HepG2 (cell line): Measurements from ENCODE around the gene LUC7L. TPM values are rescaled to one million over a fixed set of nuclear protein-coding genes. Genes with fewer than 3 reads are reported as not detected.

Source experiments
- ATAC-seq: fragments of 200-7000 bp; cut with Tn5 transposase; 3 replicates; pipeline ENCODE4 v1.9.1; 2020; ENCODE audit warnings: mild to moderate bottlenecking, moderate library complexity
- BruUV-seq: library from RNA; stranded (reverse); fragments of 400-500 nt; replicated peaks from 2 replicates; lab custom pipeline; 2021; lab: Mats Ljungman, UMichigan
- CTCF ChIA-PET: fragments of 300-600 bp; formaldehyde crosslinking; extraction: SDS; loops from one replicate; lab custom pipeline; 2021; ENCODE audit warnings: low total read pairs, inconsistent platforms, low intra/inter-chr PET ratio; lab: Yijun Ruan, JAX
- POLR2A ChIA-PET: fragments of 350-600 bp; sonication (Branson Sonifier 250); formaldehyde crosslinking; loops from one replicate; lab custom pipeline; 2020; ENCODE audit warnings: antibody characterized with exemption, inconsistent platforms; lab: Yijun Ruan, JAX
- DNase-seq: peaks from one replicate; pipeline ENCODE4 v3.0.0-alpha.2; 2015; ENCODE audit warnings: low spot score
- FAIRE-seq: peaks from 3 replicates; lab custom pipeline; 2011; peaks lifted over from hg19 to GRCh38; lab: Jason Lieb, UNC
- H2AFZ ChIP-seq: one replicate; pipeline ENCODE4 v1.6.1; 2011; ENCODE audit warnings: low read length, inconsistent platforms
- H3K27ac ChIP-seq: fragments of 300-600 bp; 3 replicates; pipeline ENCODE4 v1.8.0; 2011; ENCODE audit warnings: mixed run types, mild to moderate bottlenecking, mixed read lengths, low read length, inconsistent platforms; ENCODE audit not compliant: insufficient read depth; ENCODE audit errors: extremely low read length
- H3K27me3 ChIP-seq, 2 experiments: fragments of 200-600 bp in 1 of 2; 2 replicates in 1 of 2; 3 replicates in 1 of 2; pipeline versions ENCODE4 v1.6.0 to v1.8.0; 2011; ENCODE audit warnings: low read length in 2 of 2, mild to moderate bottlenecking in 2 of 2, moderate library complexity in 2 of 2, inconsistent platforms in 1 of 2; ENCODE audit not compliant: insufficient read depth in 2 of 2, control insufficient read depth in 1 of 2
- H3K36me3 ChIP-seq, 2 experiments: fragments of 200-600 bp in 1 of 2; replicated peaks in 1 of 2; 2 replicates in 1 of 2; 3 replicates in 1 of 2; pipeline versions ENCODE4 v1.5.1 to v1.8.0; 2011; ENCODE audit warnings: low read length in 2 of 2, inconsistent platforms in 1 of 2; ENCODE audit not compliant: insufficient read depth in 2 of 2, control insufficient read depth in 1 of 2
- H3K4me1 ChIP-seq: 2 replicates; pipeline ENCODE4 v1.5.1; 2012; ENCODE audit warnings: low read length, inconsistent platforms; ENCODE audit not compliant: insufficient read depth
- H3K4me2 ChIP-seq: 2 replicates; pipeline ENCODE4 v1.6.0; 2011; ENCODE audit warnings: low read depth, low read length, inconsistent platforms
- H3K4me3 ChIP-seq, 3 experiments: fragments of 200-600 bp in 1 of 3; sonication (generic), shearing (Covaris generic) in 1 of 3; replicated peaks in 1 of 3; 2 replicates each; pipeline ENCODE4 v1.5.1; 2011 to 2016; ENCODE audit warnings: low read length in 3 of 3, inconsistent platforms in 2 of 3, low read depth in 2 of 3, mild to moderate bottlenecking in 2 of 3, control low read depth in 1 of 3, mixed read lengths in 1 of 3; ENCODE audit not compliant: insufficient read depth in 1 of 3
- H3K79me2 ChIP-seq: one replicate; pipeline ENCODE4 v1.6.1; 2011; ENCODE audit warnings: low read length, inconsistent platforms; ENCODE audit not compliant: insufficient read depth
- H3K9ac ChIP-seq: 2 replicates; pipeline ENCODE4 v1.6.0; 2011; ENCODE audit warnings: mild to moderate bottlenecking, low read depth, low read length, inconsistent platforms; ENCODE audit not compliant: insufficient read depth
- H3K9me3 ChIP-seq: 2 replicates; pipeline ENCODE4 v1.5.1; 2012; ENCODE audit warnings: mild to moderate bottlenecking, low read length
- H4K20me1 ChIP-seq: 2 replicates; pipeline ENCODE4 v1.6.0; 2011; ENCODE audit warnings: inconsistent platforms, mild to moderate bottlenecking, low read length, moderate library complexity; ENCODE audit not compliant: insufficient read depth
- CBX5 ChIP-seq: sonication (generic); formaldehyde crosslinking; IDR thresholded peaks from 2 replicates; pipeline ENCODE4 v1.4.0; 2020; ENCODE audit warnings: missing genetic modification reagents, borderline replicate concordance
- CREM ChIP-seq, 2 experiments: sonication (generic) in 1 of 2; formaldehyde crosslinking in 1 of 2; IDR thresholded peaks; 2 replicates each; pipeline versions ENCODE4 v1.4.0 to v1.6.1; 2016 to 2020; ENCODE audit warnings: antibody characterized with exemption in 1 of 2, mild to moderate bottlenecking in 1 of 2, missing genetic modification reagents in 1 of 2
- GTF2F1 ChIP-seq: fragments of 150-350 bp; IDR thresholded peaks from 2 replicates; pipeline ENCODE4 v1.6.1; 2014; ENCODE audit warnings: low read length
- IKZF4 ChIP-seq: sonication (generic); formaldehyde crosslinking; IDR thresholded peaks from 2 replicates; pipeline ENCODE4 v1.5.1; 2020; ENCODE audit warnings: borderline replicate concordance, mild to moderate bottlenecking, low read depth, missing genetic modification reagents; ENCODE audit errors: not compliant biosample characterization
- KDM5B ChIP-seq: sonication (generic); formaldehyde crosslinking; IDR thresholded peaks from 2 replicates; pipeline ENCODE4 v1.4.0; 2020; ENCODE audit warnings: missing genetic modification reagents, mild to moderate bottlenecking, borderline replicate concordance
- LCORL ChIP-seq, 2 experiments: fragments of 450-650 bp in 1 of 2; sonication (generic) in 1 of 2; formaldehyde crosslinking in 1 of 2; IDR thresholded peaks; 2 replicates each; pipeline versions ENCODE4 v1.5.0 to v1.6.1; 2017 to 2020; ENCODE audit warnings: antibody characterized with exemption in 1 of 2, missing genetic modification reagents in 1 of 2
- MTF2 ChIP-seq: sonication (generic); formaldehyde crosslinking; IDR thresholded peaks from 2 replicates; pipeline ENCODE4 v1.5.0; 2020; ENCODE audit warnings: missing genetic modification reagents, borderline replicate concordance
- RXRA ChIP-seq: sonication (generic); formaldehyde crosslinking; IDR thresholded peaks from 2 replicates; pipeline ENCODE4 v1.5.1; 2020; ENCODE audit warnings: missing genetic modification reagents
- SP140L ChIP-seq: sonication (generic); formaldehyde crosslinking; IDR thresholded peaks from 2 replicates; pipeline ENCODE4 v1.4.0; 2020; ENCODE audit warnings: missing genetic modification reagents, borderline replicate concordance
- STAT5B ChIP-seq: sonication (generic); formaldehyde crosslinking; IDR thresholded peaks from 2 replicates; pipeline ENCODE4 v1.4.0; 2020; ENCODE audit warnings: missing genetic modification reagents
- ZNF335 ChIP-seq: sonication (generic); formaldehyde crosslinking; IDR thresholded peaks from 2 replicates; pipeline ENCODE4 v1.4.0; 2020; ENCODE audit warnings: missing genetic modification reagents
- ZNF766 ChIP-seq: sonication (generic); formaldehyde crosslinking; IDR thresholded peaks from 2 replicates; pipeline ENCODE4 v1.5.0; 2020; ENCODE audit warnings: missing genetic modification reagents, borderline replicate concordance
- ZNF781 ChIP-seq: sonication (generic); formaldehyde crosslinking; IDR thresholded peaks from 2 replicates; pipeline ENCODE4 v1.5.1; 2020; ENCODE audit warnings: borderline replicate concordance, mild to moderate bottlenecking, missing genetic modification reagents; ENCODE audit errors: not compliant biosample characterization
- ZNF883 ChIP-seq: sonication (generic); formaldehyde crosslinking; IDR thresholded peaks from 2 replicates; pipeline ENCODE4 v1.5.1; 2020; ENCODE audit warnings: mild to moderate bottlenecking, missing genetic modification reagents; ENCODE audit errors: not compliant biosample characterization
- WGBS: methylation state at CpG from one replicate; pipeline ENCODE4 v1.1.6; 2017; ENCODE audit warnings: low lambda C conversion rate; 5-methylcytosine and 5-hydroxymethylcytosine counted together
- in situ Hi-C: cut with HindIII; loops from 2 replicates; pipeline ENCODE4 v1.10.0; 2017; ENCODE audit warnings: low pct_unique_long_range_greater_than_20kb; ENCODE audit not compliant: extremely low pct_ligation_motif_present
- intact Hi-C: fragments of 100-400 bp; cut with micrococcal nuclease; formaldehyde crosslinking; loops from one replicate; pipeline ENCODE4 v1.10.0; 2022; ENCODE audit not compliant: unreplicated experiment
- polyA plus RNA-seq, 8 experiments: library from polyadenylated mRNA; depleted of rRNA in 3 of 8; stranded (reverse) in 7 of 8; unstranded in 1 of 8; fragments of >200 nt; fragmentation: Illumina TruSeq in 4 of 8; extraction: Trizol in 4 of 8; gene quantifications; 2 replicates each; pipeline versions ENCODE4 v1.2.1 to v1.2.3, GENCODE V29; 2011 to 2016; ENCODE audit warnings: low read depth in 4 of 8, missing spikeins in 1 of 8, mixed read lengths in 1 of 8; ENCODE audit not compliant: insufficient read depth in 1 of 8
- total RNA-seq, 5 experiments: library from RNA; depleted of rRNA; stranded (reverse); fragments of >200 nt; fragmentation: Illumina TruSeq; extraction: Trizol; gene quantifications; 2 replicates each; pipeline ENCODE4 v1.2.3, GENCODE V29; 2016; ENCODE audit warnings: low read depth in 1 of 5
- TF ChIP-seq, protein P1 (sequence below): IDR thresholded peaks from 2 replicates; pipeline ENCODE4 v1.6.1; 2016; ENCODE audit warnings: mild to moderate bottlenecking

Gene LUC7L
- total and polyA plus RNA-seq, 2 of the 13 experiments (the other 11 are each of a cell fraction or from before 2014, with no cell fraction given), result 48.7 to 56.9 TPM

DNA sequence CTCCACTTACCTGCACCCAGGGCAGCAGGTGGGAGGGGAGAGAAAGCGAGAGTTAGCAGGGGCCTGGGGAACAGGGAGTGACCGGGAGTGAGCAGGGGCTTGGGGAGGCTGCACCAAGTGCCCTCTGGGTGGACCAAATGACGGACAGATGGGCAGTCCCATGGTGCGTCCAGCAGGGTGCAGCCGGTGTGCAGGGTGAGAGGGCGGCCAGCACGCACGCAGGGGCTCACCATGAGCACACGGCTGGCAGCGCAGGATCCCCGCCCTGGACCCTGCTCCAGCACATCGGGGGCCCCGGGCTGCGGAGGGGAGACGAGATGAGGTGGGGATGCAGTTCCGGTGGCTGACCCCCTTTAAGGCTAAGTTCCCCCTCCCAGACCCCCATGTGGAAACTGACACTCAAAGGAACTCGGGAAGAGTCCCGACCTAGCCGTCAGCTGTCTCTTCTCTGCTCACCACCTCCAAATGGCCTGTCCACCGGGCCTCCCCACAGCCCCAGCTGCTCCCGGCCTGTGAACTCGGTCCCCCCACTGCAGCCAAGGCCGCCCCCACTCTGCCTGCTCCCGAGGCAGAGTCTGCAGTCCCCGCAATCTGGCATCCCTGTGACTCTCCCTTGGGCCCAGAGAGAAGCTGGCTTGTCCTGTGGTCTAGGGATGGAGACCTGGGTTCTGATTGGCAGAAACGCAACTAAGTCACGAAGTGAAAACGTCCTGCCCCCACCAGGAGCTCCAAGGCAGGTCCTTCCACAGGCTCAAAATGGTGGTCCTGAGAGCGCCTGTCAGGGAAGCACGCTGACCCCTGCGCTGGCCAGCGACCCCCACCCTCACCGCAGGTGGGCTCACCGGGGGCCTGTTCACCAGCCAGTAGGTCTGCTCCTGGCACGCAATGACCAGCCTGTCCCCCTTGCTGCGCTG, 43.6 kb upstream of the LUC7L start (continued):
- TF ChIP-seq ZNF766 (no peak), LCORL (IDR thresholded peaks at IDR 0.05) (no peak), LCORL (CRISPR knock-in tag; IDR thresholded peaks at IDR 0.05) (peak; percentile 75; the same call in 1 of the 2 replicates), ZNF781 (no peak), MTF2 (CRISPR knock-in tag) (peak; percentile 65; the same call in 1 of the 2 replicates), KDM5B (CRISPR knock-in tag) (peak; percentile 18; the same call in 1 of the 2 replicates), ZNF883 (peak; percentile 20), SP140L (CRISPR knock-in tag) (no peak)

- no TSS peak for BruUV-seq
- in situ Hi-C loops (loop anchor here (5.0 kb wide), 1 partner anchor 92 kb away; no protein-coding TSS in a partner anchor), intact Hi-C loops (no loop called here)
- DNase-seq (no peak), ATAC-seq (no peak), FAIRE-seq (no peak)
- no peaks in the 10 kb centered on the region for H3K79me2 ChIP-seq
- CTCF ChIA-PET, result no interaction called here
- H3K4me2 ChIP-seq, result no peak overlapping the region
- no peaks in the 10 kb centered on the region for H3K9me3 ChIP-seq
- WGBS, result 28% methylated on average over 5 of the region's 34 CpGs
- H3K9ac ChIP-seq, result no peak overlapping the region
- no peak overlapping the region for H2AFZ ChIP-seq
- POLR2A ChIA-PET, result no interaction called here
- no peaks in the 10 kb centered on the region for H3K36me3 ChIP-seq
- H3K27me3 ChIP-seq, result peaks cover 21 to 67% of the 10 kb centered on the region in 2 experiments; a peak in 4 of 5 replicates
- H3K27ac ChIP-seq, result no peak overlapping the region
- H3K4me3 ChIP-seq, result no peak overlapping the region
- H4K20me1 ChIP-seq, result no peaks in the 10 kb centered on the region
- H3K4me1 ChIP-seq, result peaks cover 42% of the 10 kb centered on the region
- TF ChIP-seq CBX5 (CRISPR knock-in tag), result no peak
- TF ChIP-seq GTF2F1, result no peak
- no peak for TF ChIP-seq ZNF335 (CRISPR knock-in tag)
- TF ChIP-seq RXRA (CRISPR knock-in tag), result no peak
- no peak for TF ChIP-seq STAT5B (CRISPR knock-in tag)
- TF ChIP-seq, protein P1, sequence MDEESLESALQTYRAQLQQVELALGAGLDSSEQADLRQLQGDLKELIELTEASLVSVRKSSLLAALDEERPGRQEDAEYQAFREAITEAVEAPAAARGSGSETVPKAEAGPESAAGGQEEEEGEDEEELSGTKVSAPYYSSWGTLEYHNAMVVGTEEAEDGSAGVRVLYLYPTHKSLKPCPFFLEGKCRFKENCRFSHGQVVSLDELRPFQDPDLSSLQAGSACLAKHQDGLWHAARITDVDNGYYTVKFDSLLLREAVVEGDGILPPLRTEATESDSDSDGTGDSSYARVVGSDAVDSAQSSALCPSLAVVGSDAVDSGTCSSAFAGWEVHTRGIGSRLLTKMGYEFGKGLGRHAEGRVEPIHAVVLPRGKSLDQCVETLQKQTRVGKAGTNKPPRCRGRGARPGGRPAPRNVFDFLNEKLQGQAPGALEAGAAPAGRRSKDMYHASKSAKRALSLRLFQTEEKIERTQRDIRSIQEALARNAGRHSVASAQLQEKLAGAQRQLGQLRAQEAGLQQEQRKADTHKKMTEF (CRISPR knock-in tag), result no peak
- TF ChIP-seq CREM (IDR thresholded peaks at IDR 0.05), result no peak
- TF ChIP-seq CREM (CRISPR knock-in tag; IDR thresholded peaks at IDR 0.05), result no peak
- no peak for TF ChIP-seq IKZF4 (CRISPR knock-in tag)
Measured at GRCh38 chr16:270381-271255, 41.4 kb upstream of the LUC7L start.
